H1 (cell line): ENCODE results near the gene PARD3. TPM values are rescaled to one million over a fixed set of nuclear protein-coding genes. Genes with fewer than 3 reads are reported as not detected.

ENCODE experiments used
- CHD7 ChIP-seq: fragments of 300-600 bp; sonication (generic); IDR thresholded peaks from 2 replicates; pipeline ENCODE4 v1.7.1; 2012; ENCODE audit warnings: low read length, moderate library complexity, mild to moderate bottlenecking, inconsistent platforms; ENCODE audit not compliant: insufficient replicate concordance
- GTF2F1 ChIP-seq: IDR thresholded peaks from 2 replicates; pipeline ENCODE4 v1.6.1; 2012; ENCODE audit warnings: low read depth, low read length, improper control_type of control experiment, borderline replicate concordance
- polyA plus RNA-seq, 7 experiments: library from polyadenylated mRNA; depleted of rRNA in 3 of 7; stranded (reverse) in 5 of 7; unstranded in 2 of 7; fragments of >200 nt in 5 of 7; fragments of 200-250 nt in 2 of 7; gene quantifications; 1 replicate in 5 of 7; 2 replicates in 1 of 7; 4 replicates in 1 of 7; pipeline versions ENCODE4 v1.2.1 to v1.2.3, GENCODE V29; 2011 to 2013; ENCODE audit warnings: missing spikeins in 2 of 7, mixed read lengths in 2 of 7
- total RNA-seq: library from RNA; stranded (reverse); fragmentation: NEBNext Ultra II Directional; extraction: Animal tissue kit (Norgen Biotek cat#: 25700); gene quantifications from 2 replicates; pipeline ENCODE4 v1.2.1, GENCODE V29; 2021

The PARD3 gene
- total and polyA plus RNA-seq, 2 of the 8 experiments (the other 6 are each of a cell fraction or from before 2014, with no cell fraction given), result 19.7 to 49.1 TPM

DNA sequence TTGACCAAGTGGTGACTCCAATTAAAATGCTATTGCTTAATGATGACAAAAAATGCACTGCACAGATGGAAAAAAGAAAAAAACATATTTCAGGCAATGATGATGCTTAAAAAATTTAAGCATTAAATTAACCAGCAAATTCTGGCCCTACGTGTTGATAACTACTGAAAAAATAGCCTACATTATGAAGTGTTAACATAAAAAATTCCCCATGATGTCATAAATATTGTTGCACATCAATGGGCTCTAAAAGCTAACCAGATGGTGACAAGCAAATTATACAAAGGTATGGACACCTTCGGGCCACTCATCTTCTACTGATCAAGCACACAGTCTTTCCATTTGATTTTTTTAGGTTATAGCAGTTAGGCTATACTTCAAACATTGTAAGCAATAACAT is 267.4 kb downstream of the PARD3 start (continued):
- TF ChIP-seq CHD7, result no peak
- TF ChIP-seq GTF2F1, result no peak
